ENCODE data around the gene GLRA1. TPM values are rescaled to one million over a fixed set of nuclear protein-coding genes. Genes with fewer than 3 reads are reported as not detected.
"Not testable (repeated sequence)": the region's sequence is repeated elsewhere in the genome, so short reads cannot be mapped to it uniquely, and the experiment has no call there.

GLRA1 gene
- total RNA-seq, 2 experiments from 2014 or later = not detected

DNA sequence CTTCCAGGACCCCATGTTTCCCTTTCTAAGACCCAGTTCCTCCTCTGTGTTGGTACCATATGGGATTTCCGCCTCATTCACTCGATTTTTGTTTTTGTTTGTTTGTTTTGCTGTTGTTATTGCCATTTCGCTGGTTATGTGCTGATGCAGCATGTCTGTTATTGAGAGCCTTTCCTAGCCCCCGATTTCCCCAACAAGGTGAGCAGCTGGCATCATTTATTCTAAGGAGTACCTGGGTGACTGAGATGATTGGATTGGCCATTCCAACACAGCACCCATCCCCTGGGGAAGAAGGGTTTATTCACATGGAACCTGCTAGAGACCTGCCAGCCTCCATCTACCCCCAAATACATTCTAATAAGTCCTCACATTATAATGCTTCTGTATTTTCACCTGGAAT lies 2.7 kb downstream of the GLRA1 start:
- CTCF ChIA-PET = no interaction called here

DNA sequence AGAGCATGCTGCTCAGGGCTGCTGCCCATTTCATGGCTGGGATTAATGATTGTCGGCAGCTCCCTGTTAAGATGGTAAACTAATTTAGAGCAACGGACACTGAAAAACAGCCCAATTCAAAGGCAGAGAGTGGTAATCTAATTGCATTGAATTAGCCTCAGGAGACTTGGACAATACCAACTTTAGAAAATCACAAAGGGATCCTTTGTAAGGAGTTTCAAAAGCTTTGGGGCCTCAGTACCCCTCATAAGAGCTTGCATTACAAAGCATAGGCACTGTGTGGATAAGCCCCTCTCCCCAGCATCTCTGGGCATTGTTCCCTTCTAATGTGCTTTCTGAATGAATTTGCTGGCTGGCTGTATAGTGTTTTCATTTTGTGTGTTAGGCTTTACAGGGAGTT lies 6.7 kb downstream of the GLRA1 start:
- ChIA-PET CTCF (no interaction called here), POLR2A (no interaction called here)

More for the DNA sequence above, 2.7 kb downstream of the GLRA1 start:
- POLR2A ChIA-PET = no interaction called here

DNA sequence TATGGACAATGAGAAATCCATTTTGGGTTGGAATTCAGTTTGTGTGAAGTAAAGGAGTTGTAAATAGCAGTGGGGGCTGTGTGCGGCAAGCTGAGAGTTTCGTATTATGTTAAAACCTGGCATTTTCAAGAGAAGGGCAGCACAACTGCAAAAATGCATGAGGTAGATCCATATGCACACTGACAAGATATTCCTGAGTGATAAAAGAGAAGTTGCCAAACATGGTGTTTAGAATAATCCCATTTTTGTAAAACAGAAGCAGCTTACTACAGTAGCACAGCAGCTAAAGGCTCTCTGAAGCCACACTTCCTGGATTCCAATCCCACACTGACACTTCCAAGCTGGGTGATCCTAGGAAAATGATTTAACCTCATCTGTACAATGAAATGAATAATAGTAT lies 11.2 kb downstream of the GLRA1 start:
- POLR2A ChIA-PET = no interaction called here
- CTCF ChIA-PET = no interaction called here

DNA sequence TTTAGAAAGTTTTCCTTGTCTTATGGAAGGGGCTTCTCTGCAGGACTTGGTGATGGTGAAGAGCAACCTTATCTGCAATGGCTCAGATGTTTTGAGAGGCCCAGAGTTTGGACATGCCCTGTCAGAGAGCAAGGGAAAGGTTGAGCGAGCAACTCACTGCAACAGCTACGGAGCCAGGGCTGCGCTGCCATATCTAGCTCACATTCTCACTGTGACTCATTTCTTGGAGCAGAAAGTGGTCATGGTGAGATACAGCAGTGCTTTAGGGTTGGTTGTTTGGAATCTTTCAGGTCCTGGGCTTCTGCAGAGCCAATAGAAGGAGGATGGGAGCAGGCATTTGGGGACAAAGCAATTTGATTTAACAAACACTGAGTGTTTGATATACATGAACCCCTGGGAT lies 12.3 kb downstream of the GLRA1 start:
- ChIA-PET POLR2A (no interaction called here), CTCF (no interaction called here)

DNA sequence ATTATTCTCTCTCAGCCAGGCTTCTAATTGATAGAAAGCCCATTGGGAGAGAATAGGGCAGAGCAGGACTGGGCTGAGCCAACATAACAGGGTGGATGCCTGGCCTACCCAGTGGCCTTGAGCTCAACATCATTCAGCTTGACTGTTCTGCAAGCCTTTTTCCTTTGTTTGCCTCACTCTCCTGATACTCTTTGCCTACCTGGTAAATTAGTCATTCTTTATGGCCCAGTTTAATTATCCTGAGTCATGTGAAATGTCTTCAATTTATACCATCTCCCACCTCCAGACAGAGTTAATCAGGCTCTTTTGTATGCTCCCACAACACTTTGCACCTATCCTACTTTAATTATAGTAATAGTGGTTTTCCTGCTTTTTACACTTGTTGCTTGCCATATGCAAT lies 13.6 kb downstream of the GLRA1 start:
- ChIA-PET CTCF (no interaction called here), POLR2A (no interaction called here)

DNA sequence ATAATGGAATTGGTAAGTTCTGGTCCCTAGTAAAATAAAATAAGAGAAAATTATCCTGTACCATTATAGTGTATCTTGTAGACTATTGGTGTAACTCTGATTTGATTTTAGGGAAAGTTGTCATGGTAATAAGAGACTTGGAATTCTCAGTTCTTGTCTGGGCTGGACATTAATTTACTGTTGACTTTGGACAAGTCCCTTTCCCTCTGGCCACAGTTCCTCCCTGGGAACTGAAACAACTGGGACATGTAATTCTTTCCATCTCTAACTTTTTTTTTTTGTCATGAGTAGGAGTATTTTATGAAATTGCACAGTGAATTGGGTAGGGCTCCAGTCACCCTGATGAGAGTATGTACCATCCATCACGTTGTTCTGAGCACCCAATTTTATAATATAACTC lies 15.0 kb downstream of the GLRA1 start:
- ChIA-PET POLR2A (no interaction called here), CTCF (no interaction called here)

DNA sequence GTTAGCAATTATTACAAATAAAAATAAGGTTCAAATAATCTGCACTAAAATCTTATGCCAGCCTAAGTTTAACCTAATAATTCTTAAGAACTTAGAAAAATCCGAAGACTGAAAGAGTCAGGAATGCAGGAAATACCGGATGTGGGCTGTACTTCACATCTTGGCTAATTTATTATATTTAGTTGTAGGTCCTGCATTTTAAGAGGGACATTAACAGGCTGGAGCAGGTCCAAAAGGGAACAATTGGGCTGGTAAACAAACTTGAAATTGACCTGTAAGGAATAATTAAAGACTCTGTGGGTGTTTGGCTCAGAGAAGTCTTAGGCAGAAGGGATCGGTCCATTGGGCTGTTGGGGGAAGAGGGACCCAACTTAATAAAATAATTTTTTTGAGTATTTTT lies 18.4 kb downstream of the GLRA1 start:
- POLR2A ChIA-PET = no interaction called here
- CTCF ChIA-PET = no interaction called here

DNA sequence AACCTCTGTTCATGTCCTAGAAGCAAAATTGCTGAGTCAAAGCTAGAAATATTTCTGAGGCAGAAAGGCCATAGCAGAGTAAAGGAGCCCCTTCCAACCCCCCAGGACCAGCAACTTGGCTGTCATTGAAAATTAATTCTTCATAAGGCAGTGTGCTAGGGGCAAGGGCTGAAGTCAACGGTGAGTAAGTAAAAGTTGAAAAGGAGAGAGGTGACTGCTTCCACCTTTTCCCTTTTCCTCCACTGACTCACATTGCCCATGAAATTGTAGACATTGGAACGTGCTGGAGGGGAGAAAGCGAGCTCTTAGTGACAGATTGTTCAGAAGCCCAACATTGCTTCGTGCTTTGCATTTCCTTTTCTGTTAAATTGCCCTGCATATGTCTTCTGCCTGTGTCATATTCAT lies 19.1 kb downstream of the GLRA1 start:
- ChIA-PET POLR2A (no interaction called here), CTCF (no interaction called here)

DNA sequence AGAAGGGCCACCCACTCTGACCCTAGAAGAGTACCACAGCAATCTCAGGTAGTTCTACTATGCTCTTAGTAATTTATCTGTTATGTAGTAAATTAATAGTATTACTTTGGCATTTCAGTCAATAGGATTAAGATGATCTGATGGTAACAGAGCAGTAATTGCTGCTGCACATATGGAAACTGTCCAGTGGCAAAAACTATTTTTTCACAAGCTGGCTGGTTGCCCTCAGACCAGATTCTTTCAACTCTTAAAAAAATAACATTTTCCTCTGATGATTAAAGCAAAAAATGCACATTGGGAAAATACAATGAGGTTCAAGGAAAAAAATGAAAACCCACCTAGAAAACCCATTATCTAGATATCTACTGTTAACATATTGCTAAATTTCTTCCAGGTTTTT lies 19.7 kb downstream of the GLRA1 start:
- ChIA-PET CTCF (no interaction called here), POLR2A (no interaction called here)

DNA sequence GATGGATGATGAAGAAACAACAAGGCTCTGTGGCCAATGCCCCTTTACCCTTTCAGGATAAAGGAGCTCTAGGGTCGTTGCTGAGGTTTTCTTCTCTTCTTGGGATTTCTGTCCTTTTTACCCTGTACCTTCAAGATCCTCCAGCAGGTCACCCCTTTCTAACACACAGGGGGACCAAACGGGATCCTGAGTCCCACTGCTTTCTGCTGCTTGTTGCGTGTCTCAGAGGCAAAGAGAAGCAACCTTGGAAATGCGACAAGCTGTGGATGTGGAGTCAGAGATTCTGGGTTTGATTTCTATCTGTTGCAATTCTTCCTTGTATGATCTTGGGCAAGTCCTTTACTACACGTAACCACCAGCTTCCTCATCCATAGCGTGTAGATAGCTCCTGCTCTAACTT lies 20.5 kb downstream of the GLRA1 start:
- CTCF ChIA-PET = no interaction called here
- POLR2A ChIA-PET = no interaction called here

DNA sequence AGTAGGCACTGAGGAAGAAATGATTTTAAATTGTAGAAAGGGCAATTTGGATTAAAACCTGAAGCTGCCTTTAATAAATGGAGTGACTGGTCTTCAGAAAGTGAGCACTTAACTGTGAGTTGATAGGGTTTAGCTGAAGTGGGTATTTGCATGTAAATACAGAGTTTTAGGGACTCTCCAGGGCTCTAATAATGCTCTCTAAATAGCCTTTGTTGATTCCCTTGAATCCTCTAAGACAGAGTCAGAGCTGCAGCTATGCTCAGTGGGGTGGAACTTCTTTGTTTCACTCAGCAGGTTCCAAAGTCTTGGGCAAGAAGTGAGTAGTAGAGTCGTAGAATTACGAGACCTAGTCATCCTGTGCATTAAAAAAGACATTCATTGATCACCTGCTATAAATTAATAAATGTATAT lies 21.4 kb downstream of the GLRA1 start:
- POLR2A ChIA-PET = no interaction called here
- CTCF ChIA-PET = no interaction called here

DNA sequence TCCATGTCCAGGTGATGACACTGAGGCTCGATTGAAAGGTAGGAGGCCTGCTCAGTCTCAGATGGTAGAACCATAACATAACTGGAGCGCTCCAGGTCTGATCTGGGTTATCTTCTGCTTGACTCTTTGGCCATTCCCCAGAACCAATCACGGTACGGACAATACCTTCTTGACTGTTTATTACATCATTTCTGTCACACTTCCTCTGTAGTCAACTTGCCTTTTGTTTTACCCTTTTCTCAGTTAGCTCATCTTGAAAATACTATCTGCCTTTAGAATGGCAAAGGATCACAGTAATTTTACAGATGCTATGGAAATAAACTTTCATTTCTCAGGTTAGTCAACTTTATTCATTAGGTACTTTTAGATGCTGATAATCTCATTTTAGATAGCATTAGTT lies 22.4 kb downstream of the GLRA1 start:
- ChIA-PET POLR2A (no interaction called here), CTCF (no interaction called here)

DNA sequence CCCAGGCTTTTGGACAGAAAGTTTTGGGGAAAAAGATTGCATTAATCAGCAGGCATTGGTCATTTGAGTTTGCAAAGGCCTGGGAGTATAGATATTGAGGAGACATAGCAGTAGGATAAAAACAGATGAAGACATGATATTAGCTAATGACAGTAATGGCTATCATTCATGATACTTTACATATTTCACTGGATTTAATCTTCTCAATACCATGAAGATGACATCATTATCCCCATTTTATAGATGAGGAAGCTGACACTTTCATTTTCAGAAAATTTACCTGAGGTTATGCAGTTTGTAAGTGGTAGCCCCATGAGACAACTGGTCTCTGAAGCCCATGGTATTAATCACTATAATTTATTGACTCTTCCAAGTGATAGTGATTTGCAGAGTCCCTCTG lies 23.0 kb downstream of the GLRA1 start:
- ChIA-PET CTCF (no interaction called here), POLR2A (no interaction called here)

DNA sequence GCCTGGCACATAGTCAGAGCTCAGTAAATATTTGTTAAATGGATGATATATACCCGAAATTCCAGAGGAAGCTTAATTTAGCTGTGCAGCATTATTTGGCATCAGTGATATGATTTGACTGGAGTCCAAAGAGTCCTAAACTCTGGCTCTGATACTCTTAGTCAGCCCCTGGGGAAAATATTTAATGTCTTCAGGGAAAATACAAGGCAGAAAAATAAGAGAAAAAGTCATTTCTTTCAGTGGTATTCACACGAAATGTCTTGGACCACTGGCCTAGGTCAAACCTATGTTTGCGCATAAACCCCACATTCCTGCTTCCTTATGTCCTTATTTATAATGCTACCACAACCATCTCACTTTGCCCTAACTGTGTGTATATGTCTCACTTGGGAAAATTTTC lies 23.8 kb downstream of the GLRA1 start:
- POLR2A ChIA-PET = no interaction called here
- CTCF ChIA-PET = no interaction called here

DNA sequence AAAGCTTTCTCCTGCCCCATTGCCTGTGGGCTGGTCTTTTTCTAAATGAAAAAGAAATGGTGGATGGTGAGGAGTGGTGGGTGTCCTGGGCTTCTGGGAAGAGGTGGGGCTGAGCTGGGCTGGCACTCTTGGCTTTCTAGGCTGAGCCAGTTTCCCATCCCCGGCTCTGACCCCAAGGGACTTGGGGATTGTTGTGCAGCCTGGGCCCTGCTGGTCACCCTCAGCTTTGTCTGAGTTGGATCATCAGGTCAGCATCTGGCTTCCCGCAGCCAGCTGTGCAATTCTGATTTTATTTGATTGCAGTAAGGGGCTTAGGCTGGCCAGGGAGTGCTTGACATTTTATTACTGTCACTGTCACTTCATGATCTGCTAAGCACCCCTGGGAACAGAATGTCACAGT lies 25.3 kb downstream of the GLRA1 start:
- POLR2A ChIA-PET = no interaction called here
- CTCF ChIA-PET = no interaction called here

DNA sequence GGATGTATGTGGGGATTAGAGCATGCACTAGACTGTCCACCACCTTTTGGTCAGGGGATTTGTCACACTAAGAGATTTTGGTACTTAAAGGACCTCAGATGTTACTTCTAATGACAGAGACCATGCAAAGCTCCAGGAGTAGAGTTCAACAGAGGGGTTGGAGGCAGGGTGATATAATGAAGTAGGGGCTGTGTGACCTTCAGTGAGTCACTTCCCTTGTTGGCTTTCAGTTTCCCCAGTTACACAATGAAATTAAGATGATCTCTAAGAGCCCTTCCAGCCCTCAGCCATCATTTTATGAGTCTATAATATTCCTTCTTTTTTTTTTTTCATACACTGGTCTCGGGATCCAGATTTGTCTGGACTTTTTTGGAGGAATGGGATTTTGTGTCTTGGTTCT lies 26.8 kb downstream of the GLRA1 start:
- POLR2A ChIA-PET = no interaction called here
- CTCF ChIA-PET = no interaction called here

DNA sequence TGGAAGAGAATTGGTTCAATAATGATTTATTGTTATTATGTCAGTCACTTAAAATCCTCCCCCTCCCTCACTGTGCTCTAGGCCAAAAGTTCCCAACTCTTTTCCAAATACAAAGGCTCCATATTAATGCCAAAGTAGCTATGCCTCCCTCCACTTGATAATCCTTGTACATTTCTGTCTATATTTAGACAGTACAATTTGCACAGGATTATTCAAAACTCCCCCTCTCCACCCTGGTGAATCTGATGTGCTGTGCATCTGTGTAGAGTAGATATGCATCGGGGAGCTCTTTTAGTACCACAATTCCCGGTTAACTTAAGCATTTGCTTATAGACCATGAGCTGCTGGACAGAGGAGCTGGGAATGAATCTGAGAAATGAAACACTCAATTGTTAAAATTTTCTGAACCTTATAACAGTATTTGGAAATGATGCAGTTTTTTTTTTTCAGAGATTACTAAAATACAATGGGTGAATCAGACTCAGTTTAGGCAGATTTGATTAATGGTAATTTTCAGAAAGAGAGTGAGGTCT lies 27.6 kb downstream of the GLRA1 start:
- POLR2A ChIA-PET = no interaction called here
- CTCF ChIA-PET = no interaction called here

DNA sequence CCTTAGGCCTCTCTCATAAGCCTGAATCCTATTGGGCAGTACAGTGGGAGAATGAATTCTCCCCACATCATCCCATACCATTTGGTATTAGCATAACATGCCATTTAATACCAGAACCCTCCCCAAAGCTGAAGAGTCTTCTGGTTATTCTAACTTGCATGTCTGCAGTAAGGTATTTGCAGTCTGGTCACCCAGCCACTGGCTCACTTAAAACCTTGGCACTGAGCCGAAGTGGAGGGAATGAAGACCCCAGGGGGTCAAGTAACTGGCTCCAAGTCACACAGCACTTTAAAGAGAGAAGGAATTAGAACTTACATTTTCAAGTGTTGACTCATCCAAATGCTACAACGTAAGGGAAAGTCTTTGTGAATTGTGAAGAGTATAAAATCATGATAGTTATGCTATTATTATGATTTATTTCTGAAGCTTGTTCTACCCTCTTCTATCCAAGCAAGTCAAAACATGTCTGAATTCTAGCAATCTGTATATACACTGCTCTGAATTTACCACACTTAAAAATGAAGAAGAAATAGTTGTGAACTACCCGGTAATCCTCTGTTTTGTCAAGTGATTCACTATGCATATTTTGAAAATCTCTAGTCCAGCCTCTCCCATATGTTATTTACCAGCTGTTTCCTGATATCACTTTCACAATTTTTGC lies 28.5 kb downstream of the GLRA1 start:
- CTCF ChIA-PET = no interaction called here
- POLR2A ChIA-PET = no interaction called here

DNA sequence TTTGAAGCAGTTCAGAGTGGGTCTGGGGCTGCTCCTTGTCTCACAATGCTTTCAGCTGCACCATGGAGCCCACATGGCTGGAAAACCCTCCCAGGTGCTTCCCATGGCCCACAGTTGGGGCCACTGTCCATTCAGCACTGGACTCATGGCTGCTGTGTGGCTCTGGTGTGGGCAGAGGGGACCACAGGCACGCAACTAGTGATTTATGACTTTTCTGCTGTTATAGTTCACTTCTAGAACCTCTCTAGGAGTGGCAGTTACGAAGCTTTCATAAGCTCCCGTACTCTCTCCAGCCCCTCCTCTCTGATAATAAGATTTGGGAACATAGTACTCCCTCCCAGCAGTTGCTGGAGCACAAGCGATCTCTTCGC lies 29.0 kb downstream of the GLRA1 start:
- CTCF ChIA-PET = no interaction called here
- POLR2A ChIA-PET = interaction anchor here (0.7 kb wide), 1 partner anchor 21 kb away, joined by 4 read pairs; no protein-coding TSS in a partner anchor

DNA sequence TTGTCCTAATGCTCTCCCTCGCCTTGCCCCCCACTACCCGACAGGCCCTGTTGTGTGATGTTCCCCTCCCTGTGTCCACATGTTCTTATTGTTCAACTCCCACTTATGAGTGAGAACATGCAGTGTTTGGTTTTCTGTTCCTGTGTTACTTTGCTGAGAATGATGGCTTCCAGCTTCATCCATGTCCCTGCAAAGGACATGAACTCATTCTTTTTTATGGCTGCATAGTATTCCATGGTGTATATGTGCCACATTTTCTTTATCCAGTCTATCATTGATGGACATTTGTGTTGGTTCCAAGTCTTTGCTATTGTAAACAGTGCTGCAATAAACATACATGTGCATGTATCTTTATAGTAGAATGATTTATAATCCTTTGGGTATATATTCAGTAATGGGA lies 31.2 kb downstream of the GLRA1 start:
- POLR2A ChIA-PET, CTCF ChIA-PET: not testable (repeated sequence)

DNA sequence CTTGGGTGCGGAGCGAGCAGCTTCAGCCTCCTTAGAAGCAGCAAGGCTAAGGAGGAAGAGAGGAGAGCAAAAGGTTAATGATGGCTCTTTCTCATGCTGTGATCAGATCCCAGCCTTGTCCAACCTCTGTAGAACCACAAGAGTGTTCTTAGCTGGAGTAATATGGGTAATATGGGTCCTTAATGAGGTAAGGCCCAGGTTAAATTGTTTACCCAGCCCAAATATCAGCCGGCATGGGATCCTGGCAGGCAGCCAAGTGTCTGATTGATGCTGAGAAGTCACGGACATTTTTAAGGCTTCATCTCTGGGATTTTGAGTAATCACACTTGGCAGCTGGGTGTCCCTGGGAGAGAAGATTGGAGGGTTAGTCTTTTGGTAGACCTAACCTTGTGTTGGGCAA lies 32.3 kb downstream of the GLRA1 start:
- POLR2A ChIA-PET = no interaction called here

DNA sequence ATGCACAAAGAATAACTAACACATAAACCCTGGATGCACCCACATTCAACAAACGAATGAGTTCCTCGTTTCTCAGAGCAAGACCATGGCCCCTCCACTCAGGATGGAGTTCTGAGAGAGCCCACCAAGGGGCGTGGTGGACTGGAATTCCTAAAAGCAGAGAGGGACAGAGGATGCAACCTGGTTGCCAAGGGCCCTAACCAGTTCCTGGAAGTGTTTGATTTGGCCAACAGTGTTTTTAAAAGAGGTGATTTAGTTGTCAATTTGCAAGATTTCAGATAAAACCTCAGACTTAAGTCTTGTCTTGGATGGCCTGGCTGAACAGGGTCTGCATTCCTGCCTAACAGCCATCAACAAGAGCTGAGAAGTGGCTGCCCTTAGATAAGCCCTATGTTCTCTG lies 34.4 kb downstream of the GLRA1 start:
- ChIA-PET CTCF (no interaction called here), POLR2A (no interaction called here)

More for the DNA sequence above, 32.3 kb downstream of the GLRA1 start:
- CTCF ChIA-PET = no interaction called here

DNA sequence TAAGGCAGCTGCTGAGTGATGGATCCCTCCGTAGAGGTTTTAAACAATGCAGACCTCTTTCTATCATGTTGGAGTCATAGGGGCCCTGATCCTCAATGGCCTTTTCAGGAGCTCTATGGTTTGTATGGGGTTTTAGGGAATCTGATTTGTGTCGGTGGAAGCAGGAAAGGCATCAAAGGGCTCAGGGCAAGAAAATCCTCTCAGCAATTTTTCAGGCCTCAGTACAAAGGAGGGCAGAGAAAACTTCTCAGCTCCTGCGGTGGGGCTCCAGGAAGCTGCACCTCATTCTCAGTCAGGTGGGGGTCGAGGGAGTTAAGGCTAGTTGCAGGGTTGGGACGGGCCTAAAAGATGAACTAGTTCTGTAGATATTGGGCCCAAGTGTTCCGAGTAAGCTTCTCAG lies 35.0 kb downstream of the GLRA1 start:
- POLR2A ChIA-PET = no interaction called here
- CTCF ChIA-PET = no interaction called here
